Ishikawa (cell line): ENCODE results near the gene TOMM40.

ENCODE experiments used
- CREB1 ChIP-seq: IDR thresholded peaks from 2 replicates; pipeline ENCODE4 v1.6.1; 2012; ENCODE audit warnings: low read depth
- MAX ChIP-seq: IDR thresholded peaks from 2 replicates; pipeline ENCODE4 v1.6.1; 2012
- TAF1 ChIP-seq: IDR thresholded peaks from 2 replicates; pipeline ENCODE4 v1.6.1; 2012; ENCODE audit warnings: low read depth, mild to moderate bottlenecking
- YY1 ChIP-seq: IDR thresholded peaks from 2 replicates; pipeline ENCODE4 v1.6.1; 2012; ENCODE audit warnings: low read depth

DNA sequence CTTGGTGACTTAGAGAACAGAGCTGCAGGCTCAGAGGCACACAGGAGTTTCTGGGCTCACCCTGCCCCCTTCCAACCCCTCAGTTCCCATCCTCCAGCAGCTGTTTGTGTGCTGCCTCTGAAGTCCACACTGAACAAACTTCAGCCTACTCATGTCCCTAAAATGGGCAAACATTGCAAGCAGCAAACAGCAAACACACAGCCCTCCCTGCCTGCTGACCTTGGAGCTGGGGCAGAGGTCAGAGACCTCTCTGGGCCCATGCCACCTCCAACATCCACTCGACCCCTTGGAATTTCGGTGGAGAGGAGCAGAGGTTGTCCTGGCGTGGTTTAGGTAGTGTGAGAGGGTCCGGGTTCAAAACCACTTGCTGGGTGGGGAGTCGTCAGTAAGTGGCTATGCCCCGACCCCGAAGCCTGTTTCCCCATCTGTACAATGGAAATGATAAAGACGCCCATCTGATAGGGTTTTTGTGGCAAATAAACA lies 33.2 kb downstream of the TOMM40 start:
- no peak for TF ChIP-seq CREB1
- TF ChIP-seq YY1 = no peak
- TF ChIP-seq MAX = no peak
- no peak for TF ChIP-seq TAF1
